Naive thymus-derived CD8-positive, alpha-beta T cell (primary cell): ENCODE data around the gene FLNC. TPM values are rescaled to one million over a fixed set of nuclear protein-coding genes. Genes with fewer than 3 reads are reported as not detected.

Experiments
- ATAC-seq, 2 donors: fragments of 150-1000 bp; cut with Tn5 transposase in 1 of 2; sonication (Bioruptor Pico), chemical (Tn5 transposase) in 1 of 2; 1 replicate in 1 of 2; 2 replicates in 1 of 2; pipeline ENCODE4 v1.10.0; 2021; ENCODE audit warnings: mild to moderate bottlenecking in 2 of 2, moderate library complexity in 2 of 2
- POLR2A ChIA-PET: fragments of 350-600 bp; sonication (Branson Sonifier 250); formaldehyde crosslinking; loops from one replicate; lab custom pipeline; 2021; ENCODE audit warnings: antibody characterized with exemption; lab: Charles Lee
- DNase-seq, 10 donors: peaks; one replicate each; pipeline versions ENCODE4 v3.0.0 to v3.0.0-alpha.2; 2020 to 2022
- H3K27ac Mint-ChIP-seq, 10 donors: one replicate each; pipeline ENCODE4 v1.8.0; 2020 to 2022; ENCODE audit warnings: mild to moderate bottlenecking in 10 of 10, mixed read lengths in 10 of 10, moderate library complexity in 4 of 10, inconsistent platforms in 1 of 10
- H3K27me3 Mint-ChIP-seq, 5 donors: one replicate each; pipeline ENCODE4 v1.8.0; 2021 to 2022; ENCODE audit warnings: mixed read lengths in 5 of 5
- H3K36me3 Mint-ChIP-seq, 3 donors: one replicate each; pipeline ENCODE4 v1.8.0; 2020 to 2022; ENCODE audit warnings: mixed read lengths in 3 of 3, mild to moderate bottlenecking in 2 of 3, inconsistent platforms in 1 of 3
- H3K4me1 Mint-ChIP-seq, 4 donors: one replicate each; pipeline ENCODE4 v1.8.0; 2021 to 2022; ENCODE audit warnings: mixed read lengths in 4 of 4
- H3K4me3 Mint-ChIP-seq, 10 donors: one replicate each; pipeline ENCODE4 v1.8.0; 2020 to 2022; ENCODE audit warnings: mild to moderate bottlenecking in 10 of 10, mixed read lengths in 10 of 10, moderate library complexity in 6 of 10, inconsistent platforms in 1 of 10
- H3K9me3 Mint-ChIP-seq, 9 donors: one replicate each; pipeline ENCODE4 v1.8.0; 2020 to 2022; ENCODE audit warnings: mixed read lengths in 9 of 9, mild to moderate bottlenecking in 3 of 9, inconsistent platforms in 1 of 9, moderate library complexity in 1 of 9
- polyA plus RNA-seq, 3 donors: library from polyadenylated mRNA; unstranded; fragments of 300-500 nt; fragmentation: Illumina TruSeq; gene quantifications; one replicate each; pipeline ENCODE4 v1.2.3, GENCODE V29; 2021
- total RNA-seq, 8 experiments: library from RNA in 2 of 8; stranded (reverse) in 2 of 8; gene quantifications; one replicate each; pipeline ENCODE4 v1.2.3 and lab custom pipeline; 2021 to 2026

Gene FLNC
- total and polyA plus RNA-seq, 5 experiments from 2014 or later = 0.01 TPM; not detected in 4

GRCh38 chr7:128883622-128884448, 53.6 kb downstream of the FLNC start:
- H3K4me1 Mint-ChIP-seq = peaks cover 0 to 4% (median under 1%) of the 10 kb centered on the region in 4 donors
- H3K27me3 Mint-ChIP-seq = peaks cover 2 to 22% (median 9%) of the 10 kb centered on the region in 5 donors
- peak overlapping the region in 3 of 10 donors; percentile 19 to 70 (median 35) for H3K27ac Mint-ChIP-seq
- peak overlapping the region in 1 of 10 donors; percentile 60 for H3K4me3 Mint-ChIP-seq
- peak; percentile 90 to 98 for ATAC-seq
- no peaks in the 10 kb centered on the region for H3K36me3 Mint-ChIP-seq
- POLR2A ChIA-PET = interaction anchor here (1.0 kb wide), 1 partner anchor 41 kb away, joined by 4 read pairs; no protein-coding TSS in a partner anchor
- H3K9me3 Mint-ChIP-seq = no peaks in the 10 kb centered on the region
- peak; percentile 65 to 91 (median 85) for DNase-seq

GRCh38 chr7:128884561-128885369, 54.6 kb downstream of the FLNC start:
- POLR2A ChIA-PET = interaction anchor here (0.6 to 1.0 kb wide), 2 partner anchors 42 to 342 kb away, joined by 3 to 4 read pairs; no protein-coding TSS in a partner anchor
- Mint-ChIP-seq H3K4me1 (peaks cover 0 to 4% (median 2%) of the 10 kb centered on the region in 4 donors), H3K27me3 (peaks cover 5 to 25% (median 9%) of the 10 kb centered on the region in 5 donors), H3K9me3 (no peaks in the 10 kb centered on the region), H3K27ac (no peak overlapping the region), H3K36me3 (no peaks in the 10 kb centered on the region), H3K4me3 (no peak overlapping the region)
- ATAC-seq (no peak), DNase-seq (peak in 1 of 10 donors; percentile 58)

- Mint-ChIP-seq H3K9me3 (no peaks in the 10 kb centered on the region), H3K4me1 (peaks cover 0 to 5% (median 3%) of the 10 kb centered on the region in 4 donors), H3K27me3 (peaks cover 5 to 30% (median 9%) of the 10 kb centered on the region in 5 donors), H3K27ac (no peak overlapping the region), H3K36me3 (no peaks in the 10 kb centered on the region), H3K4me3 (no peak overlapping the region)
- no peak for DNase-seq
- POLR2A ChIA-PET = interaction anchor here (0.6 kb wide), 1 partner anchor 343 kb away, joined by 3 read pairs; no protein-coding TSS in a partner anchor
- ATAC-seq = no peak
Measured at GRCh38 chr7:128885370-128886187, 55.4 kb downstream of the FLNC start.

- ATAC-seq (no peak), DNase-seq (peak in 1 of 10 donors; percentile 50)
- H3K27ac Mint-ChIP-seq = no peak overlapping the region
- no peak overlapping the region for H3K4me3 Mint-ChIP-seq
- H3K27me3 Mint-ChIP-seq = peaks cover 5 to 32% (median 9%) of the 10 kb centered on the region in 5 donors
- POLR2A ChIA-PET = no interaction called here
- H3K36me3 Mint-ChIP-seq = no peaks in the 10 kb centered on the region
- H3K9me3 Mint-ChIP-seq = no peaks in the 10 kb centered on the region
- H3K4me1 Mint-ChIP-seq = peaks cover 0 to 4% (median 2%) of the 10 kb centered on the region in 4 donors
Measured at GRCh38 chr7:128886391-128887168, 56.4 kb downstream of the FLNC start.

- H3K36me3 Mint-ChIP-seq = no peaks in the 10 kb centered on the region
- peaks cover 8 to 38% (median 9%) of the 10 kb centered on the region in 5 donors for H3K27me3 Mint-ChIP-seq
- H3K4me1 Mint-ChIP-seq = peaks cover 0 to 8% (median 3%) of the 10 kb centered on the region in 4 donors
- ATAC-seq = no peak
- POLR2A ChIA-PET = no interaction called here
- peak in 1 of 10 donors; percentile 27 for DNase-seq
- no peak overlapping the region for H3K27ac Mint-ChIP-seq
- no peaks in the 10 kb centered on the region for H3K9me3 Mint-ChIP-seq
- no peak overlapping the region for H3K4me3 Mint-ChIP-seq
Measured at GRCh38 chr7:128887169-128888038, 57.2 kb downstream of the FLNC start.

GRCh38 chr7:128888039-128888755, 58.0 kb downstream of the FLNC start:
- peaks cover 0 to 8% (median 2%) of the 10 kb centered on the region in 4 donors for H3K4me1 Mint-ChIP-seq
- H3K4me3 Mint-ChIP-seq = no peak overlapping the region
- no peak overlapping the region for H3K27ac Mint-ChIP-seq
- POLR2A ChIA-PET = no interaction called here
- no peaks in the 10 kb centered on the region for H3K36me3 Mint-ChIP-seq
- H3K27me3 Mint-ChIP-seq = peaks cover 8 to 40% (median 9%) of the 10 kb centered on the region in 5 donors
- no peaks in the 10 kb centered on the region for H3K9me3 Mint-ChIP-seq
- no peak for ATAC-seq
- peak in 1 of 10 donors; percentile 36 for DNase-seq

- no peak overlapping the region for H3K27ac Mint-ChIP-seq
- no peak overlapping the region for H3K4me3 Mint-ChIP-seq
- H3K9me3 Mint-ChIP-seq = no peaks in the 10 kb centered on the region
- peak in 1 of 10 donors; percentile 23 for DNase-seq
- H3K4me1 Mint-ChIP-seq = peaks cover 0 to 8% (median 2%) of the 10 kb centered on the region in 4 donors
- peaks cover 8 to 40% (median 9%) of the 10 kb centered on the region in 5 donors for H3K27me3 Mint-ChIP-seq
- ATAC-seq = no peak
- POLR2A ChIA-PET = no interaction called here
- no peaks in the 10 kb centered on the region for H3K36me3 Mint-ChIP-seq
Measured at GRCh38 chr7:128888756-128889095, 58.5 kb downstream of the FLNC start.

- no peaks in the 10 kb centered on the region for H3K9me3 Mint-ChIP-seq
- no peak overlapping the region for H3K27ac Mint-ChIP-seq
- H3K4me1 Mint-ChIP-seq = peaks cover 0 to 8% (median 2%) of the 10 kb centered on the region in 4 donors
- H3K4me3 Mint-ChIP-seq = peak overlapping the region in 1 of 10 donors; percentile 50
- ATAC-seq (no peak), DNase-seq (no peak)
- POLR2A ChIA-PET = no interaction called here
- peaks cover 8 to 40% (median 9%) of the 10 kb centered on the region in 5 donors for H3K27me3 Mint-ChIP-seq
- no peaks in the 10 kb centered on the region for H3K36me3 Mint-ChIP-seq
Measured at GRCh38 chr7:128889121-128889520, 58.9 kb downstream of the FLNC start.

- Mint-ChIP-seq H3K27ac (no peak overlapping the region), H3K36me3 (no peaks in the 10 kb centered on the region), H3K4me3 (peak overlapping the region in 5 of 10 donors; percentile 1 to 62 (median 34)), H3K27me3 (peaks cover 7 to 28% (median 9%) of the 10 kb centered on the region in 5 donors), H3K4me1 (peaks cover 0 to 8% (median 2%) of the 10 kb centered on the region in 4 donors), H3K9me3 (no peaks in the 10 kb centered on the region)
- ATAC-seq = peak; percentile 23 to 50
- POLR2A ChIA-PET = no interaction called here
- peak in 1 of 10 donors; percentile 53 for DNase-seq
Measured at GRCh38 chr7:128890306-128891109, 60.3 kb downstream of the FLNC start.
